ACC112 (cell line): Measurements from ENCODE around the gene ATP2C2.
"Not testable (repeated sequence)": the region's sequence is repeated elsewhere in the genome, so short reads cannot be mapped to it uniquely, and the experiment has no call there.

ENCODE experiments used
- H2AFZ ChIP-seq: fragments of 200-600 bp; sonication (generic); one replicate; pipeline ENCODE4 v1.6.0; 2017; ENCODE audit warnings: antibody characterized with exemption, low read length; ENCODE audit not compliant: unreplicated experiment
- H3K27ac ChIP-seq: fragments of 200-600 bp; sonication (generic); 2 replicates; pipeline ENCODE4 v1.5.1; 2014; ENCODE audit warnings: low read depth, mild to moderate bottlenecking, antibody characterized with exemption, low read length, moderate library complexity
- H3K27me3 ChIP-seq: fragments of 200-600 bp; sonication (generic); 2 replicates; pipeline ENCODE4 v1.6.1; 2014; ENCODE audit warnings: mild to moderate bottlenecking, antibody characterized with exemption, low read length, moderate library complexity, mixed read lengths; ENCODE audit not compliant: insufficient read depth
- H3K36me3 ChIP-seq: fragments of 200-600 bp; sonication (generic); 2 replicates; pipeline ENCODE4 v1.6.1; 2016; ENCODE audit warnings: mild to moderate bottlenecking, antibody characterized with exemption, low read length, moderate library complexity, mixed read lengths; ENCODE audit not compliant: insufficient read depth
- H3K4me1 ChIP-seq: fragments of 200-600 bp; sonication (generic); one replicate; pipeline ENCODE4 v1.6.1; 2016; ENCODE audit warnings: low read length, mixed read lengths; ENCODE audit not compliant: insufficient read depth, unreplicated experiment, control insufficient read depth
- H3K4me3 ChIP-seq: fragments of 200-600 bp; sonication (generic); 2 replicates; pipeline ENCODE4 v1.5.1; 2014; ENCODE audit warnings: mild to moderate bottlenecking, low read depth, low read length
- H3K79me2 ChIP-seq: fragments of 200-600 bp; sonication (generic); one replicate; pipeline ENCODE4 v1.6.0; 2016; ENCODE audit warnings: low read length; ENCODE audit not compliant: control insufficient read depth, unreplicated experiment, insufficient read depth

The ATP2C2 gene

DNA sequence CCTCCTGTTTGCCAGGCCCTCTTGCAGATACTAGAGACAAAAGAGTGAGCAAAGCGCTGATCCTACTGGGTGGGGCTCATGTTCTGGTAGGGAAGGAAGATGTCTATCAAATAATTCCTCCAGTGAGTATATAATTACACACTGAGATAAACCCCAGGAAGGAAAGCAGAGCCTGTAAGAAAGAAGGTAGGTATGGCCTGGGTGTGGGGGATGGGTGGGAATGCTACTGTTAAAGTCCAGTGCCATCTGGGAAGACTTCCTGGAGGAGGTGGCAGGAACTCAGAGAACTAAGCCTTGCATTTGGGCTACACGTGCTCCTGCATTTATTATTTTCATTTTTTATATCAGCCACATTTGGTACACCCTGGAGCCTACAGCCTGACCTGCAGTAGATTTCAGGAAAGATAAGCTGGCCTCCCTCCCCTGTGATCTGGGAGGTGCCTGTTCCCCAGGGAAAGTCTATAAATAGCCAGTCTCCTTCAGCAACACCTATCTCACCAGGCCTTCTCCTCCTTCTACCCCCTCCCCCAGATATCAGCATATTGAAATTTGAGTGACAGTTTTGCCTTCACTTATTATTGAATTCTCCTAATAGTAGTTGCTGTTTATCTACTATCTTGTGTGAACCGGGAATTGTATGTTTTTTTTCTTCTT, 11.5 kb downstream of the ATP2C2 start:
- no peak overlapping the region for H3K27ac ChIP-seq

GRCh38 chr16:84380405-84380804, 12.1 kb downstream of the ATP2C2 start:
- Histone ChIP-seq H2AFZ (no peak overlapping the region), H3K79me2 (no peaks in the 10 kb centered on the region), H3K4me1 (no peaks in the 10 kb centered on the region), H3K27ac (no peak overlapping the region), H3K36me3 (no peaks in the 10 kb centered on the region), H3K27me3 (peaks cover 67% of the 10 kb centered on the region), H3K4me3 (no peak overlapping the region)

More for the DNA sequence above, 11.5 kb downstream of the ATP2C2 start:
- no peak overlapping the region for H2AFZ ChIP-seq
- H3K36me3 ChIP-seq, result no peaks in the 10 kb centered on the region
- no peaks in the 10 kb centered on the region for H3K4me1 ChIP-seq
- H3K27me3 ChIP-seq, result peaks cover 64% of the 10 kb centered on the region
- H3K79me2 ChIP-seq, result no peaks in the 10 kb centered on the region
- H3K4me3 ChIP-seq, result no peak overlapping the region

- no peaks in the 10 kb centered on the region for H3K36me3 ChIP-seq
- no peaks in the 10 kb centered on the region for H3K79me2 ChIP-seq
- no peak overlapping the region for H3K27ac ChIP-seq
- H3K4me1 ChIP-seq, result no peaks in the 10 kb centered on the region
- H3K4me3 ChIP-seq, result no peak overlapping the region
- H3K27me3 ChIP-seq, result peaks cover 57% of the 10 kb centered on the region; the same call in 1 of the 2 replicates
- no peak overlapping the region for H2AFZ ChIP-seq
Observed at GRCh38 chr16:84382396-84382795, 14.1 kb downstream of the ATP2C2 start.

- Histone ChIP-seq H2AFZ (no peak overlapping the region), H3K4me1 (no peaks in the 10 kb centered on the region), H3K27me3 (peaks cover 50% of the 10 kb centered on the region; the same call in 1 of the 2 replicates), H3K36me3 (no peaks in the 10 kb centered on the region), H3K79me2 (no peaks in the 10 kb centered on the region), H3K27ac (no peak overlapping the region), H3K4me3 (no peak overlapping the region)
Observed at GRCh38 chr16:84383106-84383505, 14.8 kb downstream of the ATP2C2 start.

DNA sequence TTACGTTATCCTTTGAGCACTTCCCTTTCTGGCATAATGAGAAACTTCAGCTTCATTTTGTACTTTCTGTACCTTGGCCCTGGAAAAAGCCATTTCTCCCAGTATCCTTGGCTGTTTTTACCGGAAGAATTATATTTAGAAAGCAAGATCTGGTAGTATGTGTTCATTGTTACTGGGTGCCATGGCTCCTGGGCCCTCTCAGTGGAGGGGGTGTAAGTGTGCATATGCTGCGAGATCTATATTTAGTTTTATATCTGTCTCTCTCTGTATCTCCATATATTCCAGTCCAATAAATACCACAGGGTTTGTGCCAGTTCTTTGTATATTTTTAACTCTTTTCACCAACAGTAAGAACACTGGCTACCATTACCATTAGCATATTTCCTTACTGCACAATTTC, 17.7 kb downstream of the ATP2C2 start:
- Histone ChIP-seq H3K27me3 (peaks cover 27% of the 10 kb centered on the region; the same call in 1 of the 2 replicates), H3K4me3 (no peak overlapping the region), H2AFZ (no peak overlapping the region), H3K79me2 (no peaks in the 10 kb centered on the region), H3K27ac (no peak overlapping the region), H3K4me1 (peaks cover 4% of the 10 kb centered on the region), H3K36me3 (no peaks in the 10 kb centered on the region)

GRCh38 chr16:84387021-84387420, 18.7 kb downstream of the ATP2C2 start:
- Histone ChIP-seq H3K27me3 (peaks cover 27% of the 10 kb centered on the region; the same call in 1 of the 2 replicates), H2AFZ (no peak overlapping the region), H3K4me1 (peaks cover 4% of the 10 kb centered on the region), H3K27ac (no peak overlapping the region), H3K79me2 (no peaks in the 10 kb centered on the region), H3K4me3 (no peak overlapping the region), H3K36me3 (no peaks in the 10 kb centered on the region)

DNA sequence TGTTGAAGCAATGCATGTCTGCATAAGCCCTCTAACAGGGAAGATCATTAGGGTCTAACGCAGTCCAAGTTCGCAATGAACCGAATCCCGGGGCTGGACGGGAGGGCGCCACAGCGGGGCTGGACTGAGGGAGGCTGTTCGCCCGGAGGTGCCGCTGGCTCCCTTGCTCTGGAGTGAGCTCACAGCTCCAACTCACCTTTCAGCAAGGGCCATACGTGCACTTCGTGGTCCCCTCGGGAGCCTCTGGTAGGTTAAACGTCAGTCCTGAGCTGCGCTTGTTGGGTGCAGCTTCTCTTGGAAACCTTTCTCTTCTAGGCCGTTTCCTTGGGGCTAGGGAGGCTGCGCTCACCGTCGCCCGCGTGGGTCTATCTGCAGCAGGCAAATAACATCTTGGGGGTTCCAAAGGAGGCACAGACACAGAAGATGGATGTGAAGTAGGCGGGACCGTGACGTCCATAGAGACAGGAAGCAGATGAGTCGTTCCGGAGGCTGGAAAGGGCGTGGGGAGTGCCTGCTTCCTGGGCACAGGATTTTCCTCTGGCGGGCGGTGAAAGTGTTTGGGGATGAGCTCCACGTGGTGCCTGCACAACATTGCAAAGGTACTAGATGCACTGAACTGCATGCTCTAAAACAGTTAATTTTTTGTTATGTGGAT, 21.9 kb downstream of the ATP2C2 start:
- Histone ChIP-seq H3K36me3 (no peaks in the 10 kb centered on the region), H2AFZ (no peak overlapping the region)

DNA sequence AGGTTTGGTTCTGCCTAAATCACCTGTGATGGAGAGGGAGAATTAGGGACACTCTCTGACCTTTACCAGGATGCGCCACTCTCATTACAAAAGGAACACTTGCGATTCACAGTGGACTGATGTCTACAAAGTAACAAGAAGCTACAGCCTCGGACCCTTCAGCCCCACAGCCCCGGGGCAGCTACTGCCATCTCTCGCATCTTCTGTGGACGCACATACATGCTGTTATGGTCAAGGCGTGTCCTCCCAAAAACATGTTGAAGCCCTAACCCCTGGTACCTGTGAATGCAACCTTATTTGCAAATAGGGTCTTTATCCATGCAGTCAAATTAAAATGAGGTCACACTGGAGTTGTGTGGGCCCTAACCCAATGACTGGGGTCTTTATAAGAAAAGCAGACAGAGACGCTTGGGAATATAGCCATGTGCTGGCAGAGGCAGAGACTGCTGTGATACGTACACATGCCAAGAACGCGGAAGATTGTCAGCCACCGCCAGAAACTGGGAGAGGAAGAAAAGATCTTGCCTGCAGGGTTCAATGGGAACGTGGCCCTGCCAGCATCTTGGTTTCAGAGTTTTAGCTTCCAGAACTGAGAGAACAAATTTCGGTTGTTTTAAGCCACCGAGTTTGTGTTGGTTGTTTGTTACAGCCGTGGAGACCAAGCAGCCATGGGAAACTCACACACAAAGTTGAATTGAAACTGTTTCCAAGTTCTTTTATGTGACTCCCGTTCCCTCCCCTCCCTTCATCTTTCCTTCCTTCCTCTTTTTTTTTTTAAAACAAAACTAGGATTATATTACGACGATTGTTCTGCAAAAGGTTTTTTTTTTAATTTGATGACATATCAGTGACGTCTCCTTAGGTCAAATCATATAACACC, 23.1 kb downstream of the ATP2C2 start:
- H3K36me3 ChIP-seq, result no peaks in the 10 kb centered on the region
- peak overlapping the region; percentile 55 for H3K4me3 ChIP-seq
- H3K27ac ChIP-seq, result no peak overlapping the region
- H2AFZ ChIP-seq, result peak overlapping the region; percentile 92
- H3K79me2 ChIP-seq, result no peaks in the 10 kb centered on the region
- H3K4me1 ChIP-seq, result peaks cover 4% of the 10 kb centered on the region
- H3K27me3 ChIP-seq, result peaks cover 7% of the 10 kb centered on the region

More for the DNA sequence above, 21.9 kb downstream of the ATP2C2 start:
- no peak overlapping the region for H3K4me3 ChIP-seq
- peaks cover 4% of the 10 kb centered on the region for H3K4me1 ChIP-seq
- H3K27me3 ChIP-seq, result peaks cover 9% of the 10 kb centered on the region; the same call in 1 of the 2 replicates
- H3K27ac ChIP-seq, result no peak overlapping the region
- no peaks in the 10 kb centered on the region for H3K79me2 ChIP-seq

GRCh38 chr16:84392031-84392360, 23.7 kb downstream of the ATP2C2 start:
- no peak overlapping the region for H2AFZ ChIP-seq
- peaks cover 4% of the 10 kb centered on the region for H3K4me1 ChIP-seq
- H3K4me3 ChIP-seq, result no peak overlapping the region
- no peaks in the 10 kb centered on the region for H3K79me2 ChIP-seq
- peaks cover 7% of the 10 kb centered on the region for H3K27me3 ChIP-seq
- no peaks in the 10 kb centered on the region for H3K36me3 ChIP-seq
- no peak overlapping the region for H3K27ac ChIP-seq

DNA sequence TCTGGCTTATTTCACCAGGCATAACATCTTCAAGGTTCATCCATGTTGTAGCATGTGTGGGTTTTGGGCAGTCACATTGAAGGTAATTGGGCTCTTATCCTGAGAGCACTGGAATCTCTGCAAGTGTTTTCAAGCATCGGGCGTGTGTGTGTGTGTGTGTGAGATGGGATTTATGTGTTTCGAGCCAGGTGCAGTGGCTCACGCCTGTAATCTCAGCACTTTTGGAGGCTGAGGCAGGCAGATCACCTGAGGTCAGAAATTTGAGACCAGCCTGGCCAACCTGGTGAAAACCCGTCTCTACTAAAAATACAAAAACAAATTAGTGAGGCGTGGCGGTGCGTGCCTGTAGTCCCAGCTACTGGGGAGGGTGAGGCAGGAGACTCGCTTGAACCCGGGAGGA, 27.7 kb downstream of the ATP2C2 start:
- not testable (repeated sequence) for H3K79me2 ChIP-seq, H3K4me3 ChIP-seq, H3K4me1 ChIP-seq, H2AFZ ChIP-seq, H3K36me3 ChIP-seq, H3K27ac ChIP-seq
- H3K27me3 ChIP-seq, result peaks cover 19% of the 10 kb centered on the region
